IgD-negative memory B cell (primary cell): ENCODE measurements around the gene STEAP1B. TPM values are rescaled to one million over a fixed set of nuclear protein-coding genes. Genes with fewer than 3 reads are reported as not detected.

ENCODE experiments used
- H3K27ac Mint-ChIP-seq, 3 donors: one replicate each; pipeline ENCODE4 v1.8.0; 2020 to 2022; ENCODE audit warnings: mild to moderate bottlenecking in 3 of 3, mixed read lengths in 3 of 3, moderate library complexity in 1 of 3
- H3K27me3 Mint-ChIP-seq: one replicate; pipeline ENCODE4 v1.8.0; 2021; ENCODE audit warnings: mixed read lengths
- H3K36me3 Mint-ChIP-seq: one replicate; pipeline ENCODE4 v1.8.0; 2020; ENCODE audit warnings: mild to moderate bottlenecking, mixed read lengths
- H3K4me1 Mint-ChIP-seq, 3 donors: one replicate each; pipeline ENCODE4 v1.8.0; 2020 to 2022; ENCODE audit warnings: mixed read lengths in 3 of 3, mild to moderate bottlenecking in 1 of 3
- H3K4me3 Mint-ChIP-seq, 4 donors: one replicate each; pipeline ENCODE4 v1.8.0; 2020 to 2022; ENCODE audit warnings: mild to moderate bottlenecking in 4 of 4, mixed read lengths in 4 of 4, moderate library complexity in 3 of 4
- H3K9me3 Mint-ChIP-seq, 3 donors: one replicate each; pipeline ENCODE4 v1.8.0; 2020 to 2021; ENCODE audit warnings: mixed read lengths in 3 of 3, mild to moderate bottlenecking in 1 of 3
- polyA plus RNA-seq: library from polyadenylated mRNA; unstranded; fragments of 300-500 nt; fragmentation: Illumina TruSeq; gene quantifications from one replicate; pipeline ENCODE4 v1.2.3, GENCODE V29; 2021

The STEAP1B gene
- polyA plus RNA-seq, 1 donor from 2014 or later = 3.4 TPM

DNA sequence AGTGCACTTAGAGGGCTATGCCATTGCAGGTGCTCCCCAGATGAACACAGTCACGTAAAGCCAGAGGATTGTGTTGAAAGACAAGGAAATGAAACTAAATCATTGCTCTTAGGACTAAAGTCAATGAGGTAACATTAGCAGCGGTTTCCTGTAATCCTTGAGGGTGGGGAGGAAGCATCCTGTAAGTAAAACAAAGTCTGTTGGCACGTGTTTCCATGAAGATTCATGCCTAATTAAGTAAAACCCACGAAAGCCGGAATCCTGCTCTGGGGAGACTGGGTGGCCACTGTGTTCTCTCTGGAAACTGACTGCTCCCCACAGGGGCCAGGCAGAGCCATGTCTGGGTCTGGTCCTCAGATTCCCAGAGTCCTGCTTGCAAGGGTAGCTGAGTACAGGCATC, 18.3 kb downstream of the STEAP1B start:
- no peak overlapping the region for H3K4me3 Mint-ChIP-seq
- peaks cover 4 to 8% (median 5%) of the 10 kb centered on the region in 3 donors for H3K4me1 Mint-ChIP-seq
- H3K36me3 Mint-ChIP-seq = no peaks in the 10 kb centered on the region
- peak overlapping the region in 2 of 3 donors; percentile 23 to 43 for H3K27ac Mint-ChIP-seq
- peaks cover 2% of the 10 kb centered on the region for H3K27me3 Mint-ChIP-seq
- H3K9me3 Mint-ChIP-seq = peaks cover 0 to 2% (median 0%) of the 10 kb centered on the region in 3 donors

DNA sequence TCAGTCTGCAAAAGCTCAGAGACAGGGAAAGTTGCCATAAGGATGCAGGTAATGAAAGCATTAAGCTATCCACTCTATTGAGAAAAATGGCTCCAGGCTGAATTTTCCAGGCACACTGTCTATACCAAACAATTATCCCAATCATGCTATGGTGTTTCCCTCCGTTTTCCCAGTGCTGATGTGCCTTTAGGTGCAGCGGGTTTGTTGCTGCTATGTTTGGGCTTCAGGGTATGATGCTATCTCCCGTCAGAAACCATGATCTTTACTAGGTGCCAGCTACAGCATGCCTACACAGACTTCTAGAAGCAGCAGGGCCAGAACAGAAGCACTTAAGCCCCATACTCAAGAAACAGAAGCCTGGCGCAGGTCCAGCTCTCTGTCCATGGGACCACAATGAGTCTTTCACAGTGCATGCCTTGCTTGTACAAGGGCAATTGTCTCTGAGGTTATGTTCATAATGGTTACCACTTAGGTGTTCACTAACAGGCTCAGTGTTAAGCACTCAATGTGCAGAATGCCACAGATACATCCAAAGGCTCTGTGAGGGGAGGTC, 19.4 kb downstream of the STEAP1B start:
- H3K27me3 Mint-ChIP-seq = peaks cover 2% of the 10 kb centered on the region
- peaks cover 0 to 2% (median 0%) of the 10 kb centered on the region in 3 donors for H3K9me3 Mint-ChIP-seq
- peak overlapping the region in 1 of 3 donors; percentile 59 for H3K27ac Mint-ChIP-seq
- H3K4me1 Mint-ChIP-seq = peaks cover 4 to 8% (median 5%) of the 10 kb centered on the region in 3 donors
- H3K4me3 Mint-ChIP-seq = no peak overlapping the region
- no peaks in the 10 kb centered on the region for H3K36me3 Mint-ChIP-seq

DNA sequence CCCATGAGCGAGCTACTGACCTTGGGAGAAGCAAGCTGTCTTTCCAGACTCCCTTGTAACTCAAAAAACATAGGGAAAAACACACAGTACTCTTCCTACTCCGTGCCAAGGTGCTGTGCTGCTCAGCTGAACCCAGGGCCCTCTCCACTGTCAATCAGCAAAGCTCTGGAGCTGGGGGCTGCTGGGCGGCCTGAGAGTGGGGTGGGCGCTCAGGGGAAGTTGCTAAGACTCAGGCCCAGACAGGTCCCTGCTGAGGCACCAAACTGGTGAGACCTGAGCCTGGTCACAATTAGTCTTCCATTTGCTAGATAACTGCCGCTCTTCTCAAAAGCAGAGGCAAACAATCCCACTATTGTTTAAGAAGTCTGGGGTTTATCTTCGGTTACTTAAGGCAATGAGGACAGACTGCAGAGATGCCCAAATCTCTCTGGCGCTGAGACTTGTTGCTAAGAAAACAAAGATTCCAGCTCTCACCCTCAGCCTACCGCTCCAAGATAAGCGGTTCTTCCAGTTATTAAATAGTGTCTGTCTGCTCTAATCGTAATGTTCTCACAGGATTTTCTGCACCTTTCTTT, 22.0 kb downstream of the STEAP1B start:
- no peak overlapping the region for H3K4me3 Mint-ChIP-seq

DNA sequence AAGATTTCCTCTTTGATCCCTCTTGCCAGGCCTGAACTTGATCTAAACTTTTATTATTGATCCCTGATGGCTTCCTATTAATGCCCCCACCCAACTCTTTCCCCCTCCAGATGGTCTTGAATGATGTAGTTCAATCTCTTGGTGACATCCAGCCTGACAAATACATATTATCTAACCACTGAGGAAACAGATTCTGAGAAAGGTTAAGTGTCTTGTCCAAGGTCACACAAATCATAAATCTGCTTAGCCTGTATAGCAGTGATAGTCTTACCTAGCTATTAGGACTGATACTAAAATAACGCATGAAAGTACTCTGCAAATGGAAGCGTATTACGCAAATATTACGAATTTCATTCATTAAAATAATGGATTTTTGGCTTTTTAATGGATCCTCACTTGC, 22.7 kb downstream of the STEAP1B start:
- Mint-ChIP-seq H3K36me3 (no peaks in the 10 kb centered on the region), H3K4me1 (peaks cover 4 to 8% (median 5%) of the 10 kb centered on the region in 3 donors), H3K27me3 (peaks cover 2% of the 10 kb centered on the region), H3K9me3 (no peaks in the 10 kb centered on the region), H3K4me3 (no peak overlapping the region), H3K27ac (no peak overlapping the region)

More for the DNA sequence above, 22.0 kb downstream of the STEAP1B start:
- Mint-ChIP-seq H3K9me3 (peaks cover 0 to 2% (median 0%) of the 10 kb centered on the region in 3 donors), H3K27ac (no peak overlapping the region), H3K4me1 (peaks cover 4 to 8% (median 5%) of the 10 kb centered on the region in 3 donors), H3K36me3 (no peaks in the 10 kb centered on the region), H3K27me3 (peaks cover 2% of the 10 kb centered on the region)

DNA sequence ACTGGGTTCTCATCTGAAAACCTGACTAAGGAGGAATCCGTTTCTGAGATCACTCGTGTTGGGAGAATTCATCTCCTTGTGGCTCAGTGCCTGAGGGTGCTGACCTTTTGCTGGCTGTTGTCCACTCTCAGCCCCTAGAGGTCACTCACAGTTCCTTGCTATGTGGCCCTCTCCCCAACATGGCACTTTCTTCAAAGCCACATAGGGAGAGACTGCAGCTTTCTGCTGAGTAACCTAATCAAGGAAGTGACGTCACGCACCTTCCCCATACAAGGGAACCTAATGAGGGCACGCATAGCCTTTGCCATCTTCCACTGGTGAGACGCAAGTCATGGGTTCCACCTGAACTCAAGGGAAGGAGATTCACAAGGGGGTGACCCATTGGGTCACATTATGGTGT, 23.2 kb downstream of the STEAP1B start:
- Mint-ChIP-seq H3K9me3 (no peaks in the 10 kb centered on the region), H3K4me1 (peaks cover 3 to 6% (median 4%) of the 10 kb centered on the region in 3 donors), H3K36me3 (no peaks in the 10 kb centered on the region), H3K4me3 (no peak overlapping the region), H3K27me3 (no peaks in the 10 kb centered on the region), H3K27ac (no peak overlapping the region)

DNA sequence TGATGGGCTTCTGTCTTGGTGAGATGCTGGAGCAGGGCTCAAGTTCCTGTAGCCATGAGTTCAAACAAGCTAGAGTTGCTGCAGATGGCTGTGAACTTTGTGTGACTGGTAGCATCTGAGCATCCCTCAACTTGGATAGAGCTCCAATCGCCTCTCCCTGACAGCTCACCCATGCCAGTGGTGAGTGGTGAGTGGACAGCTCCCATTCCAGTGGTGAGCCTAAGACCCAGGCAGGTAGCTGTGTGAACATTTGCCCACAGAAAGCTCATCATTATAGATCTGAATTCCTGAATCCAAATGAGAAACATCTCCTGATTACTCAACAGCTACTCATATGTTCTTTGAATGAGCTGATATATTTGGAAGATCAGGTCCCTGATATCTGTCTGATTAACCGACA, 25.3 kb downstream of the STEAP1B start:
- H3K27me3 Mint-ChIP-seq = no peaks in the 10 kb centered on the region
- no peak overlapping the region for H3K4me3 Mint-ChIP-seq
- H3K4me1 Mint-ChIP-seq = no peaks in the 10 kb centered on the region
- H3K27ac Mint-ChIP-seq = no peak overlapping the region
- no peaks in the 10 kb centered on the region for H3K36me3 Mint-ChIP-seq
- H3K9me3 Mint-ChIP-seq = no peaks in the 10 kb centered on the region

DNA sequence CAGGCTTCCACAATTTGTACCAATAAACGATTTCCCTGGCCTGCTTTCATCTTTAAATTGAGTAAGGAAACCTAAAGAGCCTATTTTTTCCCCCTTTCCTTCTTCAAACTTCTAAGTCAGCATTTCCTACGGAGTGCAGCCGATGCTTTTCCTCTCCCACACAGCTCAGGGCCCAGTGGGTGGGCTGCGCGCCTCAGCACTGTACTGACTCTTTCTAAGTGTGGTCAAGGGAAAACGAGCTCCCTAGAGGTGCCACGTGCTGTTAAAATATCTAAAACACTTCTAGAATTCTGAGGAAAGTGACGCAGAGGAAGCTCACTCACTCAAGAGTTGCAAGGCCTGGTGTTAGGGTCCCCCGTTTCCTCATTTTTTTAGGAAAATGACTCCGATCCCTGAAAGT, 29.0 kb downstream of the STEAP1B start:
- Mint-ChIP-seq H3K36me3 (no peaks in the 10 kb centered on the region), H3K4me1 (no peaks in the 10 kb centered on the region)

DNA sequence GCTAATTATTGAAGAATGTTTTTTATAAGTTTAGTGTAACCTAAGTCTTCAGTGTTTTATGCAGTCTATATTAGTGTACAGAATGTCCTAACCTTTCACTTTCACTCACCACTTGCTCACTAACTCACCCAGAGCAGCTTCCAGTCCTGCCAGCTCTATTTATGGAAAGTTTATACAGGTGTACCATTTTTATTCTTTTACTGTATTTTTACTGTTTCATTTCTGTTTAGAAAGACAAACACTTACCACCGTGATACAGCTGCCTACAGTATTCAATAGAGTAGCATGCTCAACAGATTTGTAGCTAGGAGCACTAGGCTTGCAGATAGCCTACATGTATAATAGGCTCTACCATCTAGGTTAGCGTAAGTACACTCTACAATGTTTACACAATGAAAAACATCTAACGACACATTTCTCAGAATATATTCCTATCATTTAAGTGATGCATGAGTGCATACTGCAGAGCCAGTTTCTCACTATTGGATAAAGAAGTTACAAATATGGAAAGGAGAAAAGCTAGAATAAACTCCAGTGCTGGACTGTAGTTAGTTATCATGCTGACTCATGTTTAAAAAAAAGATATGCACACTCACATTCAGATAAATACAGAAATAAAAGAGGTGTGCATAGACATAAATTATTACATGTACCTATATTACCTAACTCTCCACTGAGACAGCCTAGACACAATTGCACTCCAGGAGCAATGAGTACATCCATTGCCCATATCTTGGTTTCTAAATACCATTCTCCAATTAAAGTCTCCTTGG, 30.4 kb downstream of the STEAP1B start:
- Mint-ChIP-seq H3K36me3 (no peaks in the 10 kb centered on the region), H3K9me3 (peaks cover 0 to 2% (median 0%) of the 10 kb centered on the region in 3 donors), H3K27ac (no peak overlapping the region), H3K4me1 (no peaks in the 10 kb centered on the region), H3K4me3 (no peak overlapping the region), H3K27me3 (no peaks in the 10 kb centered on the region)

More for the DNA sequence above, 29.0 kb downstream of the STEAP1B start:
- Mint-ChIP-seq H3K9me3 (peaks cover 0 to 2% (median 0%) of the 10 kb centered on the region in 3 donors), H3K4me3 (no peak overlapping the region), H3K27me3 (no peaks in the 10 kb centered on the region), H3K27ac (no peak overlapping the region)

DNA sequence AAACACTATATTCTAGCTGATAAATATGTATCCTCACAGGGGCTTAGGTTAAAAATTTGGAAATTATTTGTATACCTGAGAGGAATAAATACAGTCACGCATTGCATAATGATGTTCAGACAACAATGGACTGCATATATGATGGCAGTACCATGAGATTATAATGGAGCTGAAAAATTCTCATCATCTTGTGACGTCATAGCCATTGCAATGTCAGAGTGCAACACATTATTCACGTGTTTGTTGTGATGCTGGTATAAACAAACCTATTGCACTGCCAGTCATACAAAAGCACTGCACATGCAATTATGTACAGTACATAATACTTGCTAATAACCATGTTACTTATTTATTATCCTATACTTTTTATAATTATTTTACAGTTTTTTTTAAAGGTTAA, 31.4 kb downstream of the STEAP1B start:
- no peaks in the 10 kb centered on the region for H3K36me3 Mint-ChIP-seq
- no peaks in the 10 kb centered on the region for H3K27me3 Mint-ChIP-seq
- no peak overlapping the region for H3K27ac Mint-ChIP-seq
- H3K4me1 Mint-ChIP-seq = no peaks in the 10 kb centered on the region
- H3K4me3 Mint-ChIP-seq = no peak overlapping the region
- peaks cover 0 to 2% (median 0%) of the 10 kb centered on the region in 3 donors for H3K9me3 Mint-ChIP-seq

DNA sequence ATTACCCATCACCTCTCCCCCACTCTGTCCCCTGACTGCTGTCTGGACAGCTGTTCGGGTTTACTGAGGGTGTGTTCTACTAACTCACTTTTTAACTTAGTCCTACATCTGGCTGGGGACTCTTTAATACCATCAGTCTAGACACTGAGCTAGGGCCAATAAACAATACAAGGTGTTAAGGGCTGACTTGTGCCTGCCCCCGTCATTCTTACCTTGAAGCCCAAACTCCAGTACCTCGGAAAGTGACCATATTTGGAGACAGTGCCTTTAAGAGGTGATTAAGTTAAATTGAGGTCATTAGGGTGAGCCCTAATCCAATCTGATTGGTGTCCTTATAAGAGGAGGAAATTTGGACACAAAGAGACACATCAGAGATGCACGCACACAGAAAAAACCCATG, 35.7 kb downstream of the STEAP1B start:
- Mint-ChIP-seq H3K36me3 (no peaks in the 10 kb centered on the region), H3K27me3 (no peaks in the 10 kb centered on the region), H3K4me3 (no peak overlapping the region), H3K27ac (no peak overlapping the region), H3K9me3 (peaks cover 0 to 2% (median 2%) of the 10 kb centered on the region in 3 donors), H3K4me1 (no peaks in the 10 kb centered on the region)

DNA sequence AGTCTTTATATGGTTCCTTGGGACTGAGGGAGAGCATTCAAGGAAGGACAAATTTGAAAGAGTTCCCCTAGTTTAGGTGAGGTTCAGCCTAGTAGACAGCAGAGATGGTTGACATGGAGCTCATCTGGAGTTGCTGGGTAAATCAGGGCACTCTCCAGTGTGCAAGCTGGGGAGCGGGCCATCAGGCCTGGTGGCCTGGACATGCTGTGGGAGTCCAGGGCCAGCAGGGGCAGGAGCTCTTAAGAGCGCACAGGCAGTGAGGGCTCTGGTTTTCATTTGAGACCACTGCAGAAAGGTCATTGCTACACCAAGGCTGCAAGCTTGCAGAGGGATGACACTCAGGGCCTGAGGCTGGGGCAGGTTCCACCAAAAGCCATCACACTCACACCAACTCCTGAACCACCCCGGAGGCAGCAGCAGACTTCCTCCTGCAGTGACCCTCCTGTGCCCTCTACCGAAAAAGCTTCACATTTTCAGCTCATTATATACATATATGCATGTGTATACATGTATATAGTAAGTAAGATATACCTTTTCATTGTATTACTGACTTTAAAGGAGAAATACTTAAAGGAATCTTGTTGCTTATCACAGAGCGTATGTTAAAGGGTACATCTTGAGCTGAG, 39.5 kb downstream of the STEAP1B start:
- Mint-ChIP-seq H3K9me3 (peaks cover 0 to 2% (median 0%) of the 10 kb centered on the region in 3 donors), H3K27ac (no peak overlapping the region), H3K27me3 (peaks cover 3% of the 10 kb centered on the region), H3K36me3 (no peaks in the 10 kb centered on the region), H3K4me3 (no peak overlapping the region), H3K4me1 (no peaks in the 10 kb centered on the region)

DNA sequence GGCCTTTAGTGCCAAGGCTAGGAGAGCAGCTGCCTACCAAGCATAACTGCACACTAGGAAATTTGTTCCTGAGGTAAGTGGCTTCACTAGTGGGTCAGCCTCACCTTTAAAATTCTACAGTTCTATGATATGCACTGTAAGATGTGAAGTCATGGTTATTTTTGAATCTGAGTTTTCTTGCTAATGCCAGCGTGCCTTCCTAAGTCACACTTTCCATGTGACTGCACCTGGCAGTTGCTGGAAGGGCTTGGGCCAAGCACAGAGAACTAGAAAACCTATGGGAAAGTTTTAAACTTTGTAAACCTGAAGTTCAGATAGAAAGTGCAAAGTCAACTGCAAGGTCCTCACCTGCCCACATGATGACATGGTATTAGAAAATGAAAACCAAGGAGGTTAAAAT, 42.5 kb downstream of the STEAP1B start:
- H3K4me3 Mint-ChIP-seq = no peak overlapping the region
- H3K27me3 Mint-ChIP-seq = peaks cover 20% of the 10 kb centered on the region
- peaks cover 0 to 7% (median 3%) of the 10 kb centered on the region in 3 donors for H3K4me1 Mint-ChIP-seq
- H3K36me3 Mint-ChIP-seq = no peaks in the 10 kb centered on the region
- H3K9me3 Mint-ChIP-seq = no peaks in the 10 kb centered on the region
- no peak overlapping the region for H3K27ac Mint-ChIP-seq

DNA sequence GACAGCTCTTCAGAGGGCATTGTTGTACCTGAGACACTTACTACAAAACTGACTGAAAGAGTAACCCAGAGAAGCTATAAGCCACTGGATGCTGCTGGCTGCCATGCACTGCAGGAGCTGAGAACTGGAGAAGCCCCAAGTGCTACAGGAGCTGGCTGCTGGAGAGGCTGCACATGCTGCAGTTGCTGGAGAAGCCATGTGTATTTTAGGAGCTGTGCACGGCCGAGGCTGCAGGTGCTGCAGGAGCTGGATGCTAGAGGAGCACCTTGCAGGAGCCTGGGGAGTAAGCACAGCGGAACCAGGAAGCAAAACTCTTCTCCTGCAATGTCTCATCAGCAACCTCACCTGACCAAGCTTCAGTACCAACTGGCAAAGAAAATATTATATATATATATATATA, 45.5 kb downstream of the STEAP1B start:
- H3K4me1 Mint-ChIP-seq = peaks cover 0 to 10% (median 5%) of the 10 kb centered on the region in 3 donors
- no peak overlapping the region for H3K4me3 Mint-ChIP-seq
- H3K27ac Mint-ChIP-seq = no peak overlapping the region
- peaks cover 25% of the 10 kb centered on the region for H3K27me3 Mint-ChIP-seq
- peaks cover 1% of the 10 kb centered on the region for H3K36me3 Mint-ChIP-seq
- H3K9me3 Mint-ChIP-seq = no peaks in the 10 kb centered on the region

DNA sequence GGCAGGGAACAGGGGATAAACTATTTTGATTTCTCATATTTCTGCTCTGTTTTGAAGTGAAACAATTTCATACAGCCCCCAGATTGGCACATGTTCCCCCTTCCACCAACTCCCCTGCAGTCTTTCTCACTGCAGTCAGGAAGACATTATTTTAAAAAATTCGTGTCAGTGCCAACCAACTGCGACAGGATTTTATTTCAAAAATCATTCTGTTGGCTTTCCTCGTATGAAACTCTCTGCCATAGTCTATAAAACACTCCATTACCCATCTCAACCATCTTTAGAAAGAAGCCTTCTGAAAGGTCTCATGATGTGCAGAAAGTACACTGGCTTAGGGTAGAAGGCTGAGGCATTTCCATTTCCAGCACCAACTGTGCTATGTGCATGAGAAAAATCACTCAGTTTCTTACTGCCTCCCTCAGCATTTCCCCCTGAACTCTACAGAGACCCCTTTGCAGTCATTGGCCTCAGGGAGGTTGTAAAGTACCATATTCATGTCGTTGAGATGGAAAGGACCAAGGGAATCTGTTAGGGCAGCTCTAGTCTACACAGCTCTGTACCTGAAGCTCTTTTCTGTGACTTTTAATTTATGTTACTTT, 46.9 kb downstream of the STEAP1B start:
- Mint-ChIP-seq H3K4me3 (no peak overlapping the region), H3K9me3 (no peaks in the 10 kb centered on the region), H3K27me3 (peaks cover 26% of the 10 kb centered on the region), H3K36me3 (peaks cover 1% of the 10 kb centered on the region), H3K27ac (no peak overlapping the region), H3K4me1 (peaks cover 0 to 11% (median 5%) of the 10 kb centered on the region in 3 donors)
